ENCODE measurements around the gene RNF212.

Gene RNF212

GRCh38 chr4:1151541-1151940 is 38.2 kb upstream of the RNF212 start:
- Histone ChIP-seq H3K4me3 (no peak overlapping the region), H3K9ac (ENCODE audit: insufficient read length) (no peak overlapping the region), H3K27ac (no peak overlapping the region), H3K36me3 (ENCODE audit: insufficient read depth, low read length) (no peaks in the 10 kb centered on the region), H3K9me3 (ENCODE audit: low read depth, low read length) (no peaks in the 10 kb centered on the region)
- TF ChIP-seq EZH2 (IDR thresholded peaks at IDR 0.05): no peak
- no peak for TF ChIP-seq POLR2AphosphoS5 (IDR thresholded peaks at IDR 0.05; ENCODE audit: borderline replicate concordance, low read depth, low read length)
- no peak for TF ChIP-seq FOXP2 (optimal IDR thresholded peaks at IDR 0.05; ENCODE audit: control extremely low read depth, extremely low read length, insufficient read depth)
- DNase-seq (ENCODE audit: low read depth, low spot score): no peak

- Histone ChIP-seq H3K27ac (no peak overlapping the region), H3K9ac (ENCODE audit: insufficient read length) (no peak overlapping the region), H3K9me3 (ENCODE audit: low read depth, low read length) (no peaks in the 10 kb centered on the region), H3K4me3 (no peak overlapping the region), H3K36me3 (ENCODE audit: insufficient read depth, low read length) (no peaks in the 10 kb centered on the region)
- DNase-seq (ENCODE audit: low read depth, low spot score): no peak
- TF ChIP-seq EZH2 (IDR thresholded peaks at IDR 0.05): no peak
- no peak for TF ChIP-seq FOXP2 (optimal IDR thresholded peaks at IDR 0.05; ENCODE audit: control extremely low read depth, extremely low read length, insufficient read depth)
- TF ChIP-seq POLR2AphosphoS5 (IDR thresholded peaks at IDR 0.05; ENCODE audit: borderline replicate concordance, low read depth, low read length): no peak
Observed at GRCh38 chr4:1150875-1151274, 37.5 kb upstream of the RNF212 start.

- no peak overlapping the region for H3K27ac ChIP-seq
- H3K36me3 ChIP-seq (ENCODE audit: insufficient read depth, low read length): no peaks in the 10 kb centered on the region
- DNase-seq (ENCODE audit: low read depth, low spot score): no peak
- H3K9me3 ChIP-seq (ENCODE audit: low read depth, low read length): no peaks in the 10 kb centered on the region
- H3K9ac ChIP-seq (ENCODE audit: insufficient read length): no peak overlapping the region
- TF ChIP-seq POLR2AphosphoS5 (IDR thresholded peaks at IDR 0.05; ENCODE audit: borderline replicate concordance, low read depth, low read length) (no peak), EZH2 (IDR thresholded peaks at IDR 0.05) (no peak), FOXP2 (optimal IDR thresholded peaks at IDR 0.05; ENCODE audit: control extremely low read depth, extremely low read length, insufficient read depth) (no peak)
- H3K4me3 ChIP-seq: no peak overlapping the region
Observed at GRCh38 chr4:1139860-1140259, 26.5 kb upstream of the RNF212 start.

GRCh38 chr4:1137850-1138249 is 24.5 kb upstream of the RNF212 start:
- H3K27ac ChIP-seq: no peak overlapping the region
- H3K9me3 ChIP-seq (ENCODE audit: low read depth, low read length): no peaks in the 10 kb centered on the region
- no peak overlapping the region for H3K9ac ChIP-seq (ENCODE audit: insufficient read length)
- no peak overlapping the region for H3K4me3 ChIP-seq
- no peak for DNase-seq (ENCODE audit: low read depth, low spot score)
- H3K36me3 ChIP-seq (ENCODE audit: insufficient read depth, low read length): no peaks in the 10 kb centered on the region
- TF ChIP-seq POLR2AphosphoS5 (IDR thresholded peaks at IDR 0.05; ENCODE audit: borderline replicate concordance, low read depth, low read length) (no peak), EZH2 (IDR thresholded peaks at IDR 0.05) (no peak), FOXP2 (optimal IDR thresholded peaks at IDR 0.05; ENCODE audit: control extremely low read depth, extremely low read length, insufficient read depth) (no peak)

GRCh38 chr4:1137063-1137776 is 23.9 kb upstream of the RNF212 start:
- DNase-seq (ENCODE audit: low read depth, low spot score): no peak
- Histone ChIP-seq H3K4me3 (no peak overlapping the region), H3K9me3 (ENCODE audit: low read depth, low read length) (no peaks in the 10 kb centered on the region), H3K9ac (ENCODE audit: insufficient read length) (no peak overlapping the region), H3K27ac (no peak overlapping the region), H3K36me3 (ENCODE audit: insufficient read depth, low read length) (no peaks in the 10 kb centered on the region)
- TF ChIP-seq FOXP2 (optimal IDR thresholded peaks at IDR 0.05; ENCODE audit: control extremely low read depth, extremely low read length, insufficient read depth) (no peak), EZH2 (IDR thresholded peaks at IDR 0.05) (no peak), POLR2AphosphoS5 (IDR thresholded peaks at IDR 0.05; ENCODE audit: borderline replicate concordance, low read depth, low read length) (no peak)

GRCh38 chr4:1136048-1136447 is 22.7 kb upstream of the RNF212 start:
- Histone ChIP-seq H3K9me3 (ENCODE audit: low read depth, low read length) (no peaks in the 10 kb centered on the region), H3K36me3 (ENCODE audit: insufficient read depth, low read length) (no peaks in the 10 kb centered on the region), H3K27ac (no peak overlapping the region), H3K4me3 (no peak overlapping the region), H3K9ac (ENCODE audit: insufficient read length) (no peak overlapping the region)
- no peak for TF ChIP-seq EZH2 (IDR thresholded peaks at IDR 0.05)
- TF ChIP-seq FOXP2 (optimal IDR thresholded peaks at IDR 0.05; ENCODE audit: control extremely low read depth, extremely low read length, insufficient read depth): no peak
- TF ChIP-seq POLR2AphosphoS5 (IDR thresholded peaks at IDR 0.05; ENCODE audit: borderline replicate concordance, low read depth, low read length): no peak
- DNase-seq (ENCODE audit: low read depth, low spot score): no peak

- Histone ChIP-seq H3K4me3 (no peak overlapping the region), H3K27ac (no peak overlapping the region), H3K9ac (ENCODE audit: insufficient read length) (no peak overlapping the region), H3K9me3 (ENCODE audit: low read depth, low read length) (no peaks in the 10 kb centered on the region), H3K36me3 (ENCODE audit: insufficient read depth, low read length) (no peaks in the 10 kb centered on the region)
- no peak for TF ChIP-seq POLR2AphosphoS5 (IDR thresholded peaks at IDR 0.05; ENCODE audit: borderline replicate concordance, low read depth, low read length)
- no peak for TF ChIP-seq EZH2 (IDR thresholded peaks at IDR 0.05)
- DNase-seq (ENCODE audit: low read depth, low spot score): no peak
Observed at GRCh38 chr4:1133033-1133432, 19.7 kb upstream of the RNF212 start.

GRCh38 chr4:1130316-1131186 is 17.2 kb upstream of the RNF212 start:
- H3K27ac ChIP-seq: no peak overlapping the region
- DNase-seq (ENCODE audit: low read depth, low spot score): peak; percentile 26
- no peaks in the 10 kb centered on the region for H3K36me3 ChIP-seq (ENCODE audit: insufficient read depth, low read length)
- H3K4me3 ChIP-seq: no peak overlapping the region
- no peaks in the 10 kb centered on the region for H3K9me3 ChIP-seq (ENCODE audit: low read depth, low read length)
- TF ChIP-seq EZH2 (IDR thresholded peaks at IDR 0.05) (no peak), FOXP2 (optimal IDR thresholded peaks at IDR 0.05; ENCODE audit: control extremely low read depth, extremely low read length, insufficient read depth) (no peak), POLR2AphosphoS5 (IDR thresholded peaks at IDR 0.05; ENCODE audit: borderline replicate concordance, low read depth, low read length) (no peak)
- H3K9ac ChIP-seq (ENCODE audit: insufficient read length): no peak overlapping the region

Measured in SK-N-MC (cell line).